ENCODE data around the gene CDC14A. TPM values are rescaled to one million over a fixed set of nuclear protein-coding genes. Genes with fewer than 3 reads are reported as not detected.
"Not testable (repeated sequence)": the region's sequence is repeated elsewhere in the genome, so short reads cannot be mapped to it uniquely, and the experiment has no call there.

CDC14A gene
- total RNA-seq, 1 experiment from 2014 or later = 11.1 TPM

- H3K4me1 Mint-ChIP-seq = peaks cover 37% of the 10 kb centered on the region
- CTCF ChIA-PET = interaction anchor here (1.2 to 1.7 kb wide), 2 partner anchors 12 to 95 kb away, joined by 4 read pairs; partner anchors contain the start of gene CDC14A
- no peak for DNase-seq (ENCODE audit: low spot score)
- POLR2A ChIA-PET = interaction anchor here (4.1 kb wide), 1 partner anchor 12 kb away, joined by 15 read pairs; the partner anchor contains the start of gene CDC14A
- H3K27ac Mint-ChIP-seq = peak overlapping the region; percentile 66
- TF ChIP-seq ZNF512 (CRISPR knock-in tag; IDR thresholded peaks at IDR 0.05; ENCODE audit: borderline replicate concordance) = no peak
- no peak for TF ChIP-seq PRRX2 (CRISPR knock-in tag; IDR thresholded peaks at IDR 0.05)
- TF ChIP-seq TCF7 (CRISPR knock-in tag; IDR thresholded peaks at IDR 0.05; ENCODE audit: low read depth) = no peak
- no peak for TF ChIP-seq ZNF263 (CRISPR knock-in tag; IDR thresholded peaks at IDR 0.05; ENCODE audit: low read depth)
- TF ChIP-seq TP53 (CRISPR knock-in tag; IDR thresholded peaks at IDR 0.05) = no peak
- TF ChIP-seq ATF1 (CRISPR knock-in tag; IDR thresholded peaks at IDR 0.05) = no peak
- TF ChIP-seq ELF4 (CRISPR knock-in tag; IDR thresholded peaks at IDR 0.05; ENCODE audit: low read depth) = no peak
- TF ChIP-seq RELA (CRISPR knock-in tag; IDR thresholded peaks at IDR 0.05; ENCODE audit: borderline replicate concordance) = no peak
- TF ChIP-seq ZNF138 (CRISPR knock-in tag; conservative IDR thresholded peaks at IDR 0.05) = no peak
- no peak for TF ChIP-seq MXD4 (CRISPR knock-in tag; IDR thresholded peaks at IDR 0.05; ENCODE audit: borderline replicate concordance)
- TF ChIP-seq USF2 (CRISPR knock-in tag; IDR thresholded peaks at IDR 0.05) = no peak
- TF ChIP-seq HMGA2 (CRISPR knock-in tag; IDR thresholded peaks at IDR 0.05) = no peak
- TF ChIP-seq ATF3 (CRISPR knock-in tag; conservative IDR thresholded peaks at IDR 0.05) = no peak
- TF ChIP-seq E2F4 (CRISPR knock-in tag; IDR thresholded peaks at IDR 0.05; ENCODE audit: borderline replicate concordance, low read depth) = no peak
- no peak for TF ChIP-seq EMX1 (CRISPR knock-in tag; IDR thresholded peaks at IDR 0.05)
- no peak for TF ChIP-seq ATF6 (CRISPR knock-in tag; IDR thresholded peaks at IDR 0.05)
- no peaks in the 10 kb centered on the region for H3K27me3 Mint-ChIP-seq (ENCODE audit: low read depth)
- no peak for ATAC-seq
- H3K36me3 Mint-ChIP-seq = peaks cover 9% of the 10 kb centered on the region; the same call in 1 of the 2 replicates
- H3K4me3 Mint-ChIP-seq = no peak overlapping the region
- peaks cover 4% of the 10 kb centered on the region for H3K9me3 Mint-ChIP-seq
Observed at GRCh38 chr1:100364697-100365096, 12.4 kb downstream of the CDC14A start.

GRCh38 chr1:100366209-100366525 is 13.9 kb downstream of the CDC14A start:
- POLR2A ChIA-PET = interaction anchor here (4.1 kb wide), 1 partner anchor 13 kb away, joined by 15 read pairs; the partner anchor contains the start of gene CDC14A
- peaks cover 4% of the 10 kb centered on the region for H3K9me3 Mint-ChIP-seq
- ATAC-seq (no peak), DNase-seq (ENCODE audit: low spot score) (no peak)
- no peak overlapping the region for H3K27ac Mint-ChIP-seq
- peaks cover 9% of the 10 kb centered on the region; the same call in 1 of the 2 replicates for H3K36me3 Mint-ChIP-seq
- TF ChIP-seq ZNF263 (CRISPR knock-in tag; IDR thresholded peaks at IDR 0.05; ENCODE audit: low read depth) = no peak
- no peak for TF ChIP-seq NR2C2 (CRISPR knock-in tag; IDR thresholded peaks at IDR 0.05)
- TF ChIP-seq HMGA2 (CRISPR knock-in tag; IDR thresholded peaks at IDR 0.05) = no peak
- no peak for TF ChIP-seq E2F1 (CRISPR knock-in tag; IDR thresholded peaks at IDR 0.05)
- TF ChIP-seq SMAD3 (CRISPR knock-in tag; IDR thresholded peaks at IDR 0.05; ENCODE audit: borderline replicate concordance) = no peak
- TF ChIP-seq ELF4 (CRISPR knock-in tag; IDR thresholded peaks at IDR 0.05; ENCODE audit: low read depth) = no peak
- TF ChIP-seq GTF2I (CRISPR knock-in tag; conservative IDR thresholded peaks at IDR 0.05) = no peak
- CTCF ChIA-PET = interaction anchor here (0.6 to 1.7 kb wide), 3 partner anchors 8 to 1779 kb away, joined by 4 read pairs; no protein-coding TSS in a partner anchor
- H3K4me3 Mint-ChIP-seq = no peak overlapping the region
- H3K4me1 Mint-ChIP-seq = peaks cover 30% of the 10 kb centered on the region
- no peaks in the 10 kb centered on the region for H3K27me3 Mint-ChIP-seq (ENCODE audit: low read depth)

- DNase-seq (ENCODE audit: low spot score); ATAC-seq; CTCF ChIA-PET; H3K4me1 Mint-ChIP-seq; H3K27me3 Mint-ChIP-seq (ENCODE audit: low read depth); H3K27ac Mint-ChIP-seq; H3K4me3 Mint-ChIP-seq; POLR2A ChIA-PET; H3K9me3 Mint-ChIP-seq: not testable (repeated sequence)
- peaks cover 13% of the 10 kb centered on the region; the same call in 1 of the 2 replicates for H3K36me3 Mint-ChIP-seq
Observed at GRCh38 chr1:100369339-100369738, 17.0 kb downstream of the CDC14A start.

GRCh38 chr1:100373953-100374352 is 21.6 kb downstream of the CDC14A start:
- CTCF ChIA-PET; H3K4me1 Mint-ChIP-seq; H3K4me3 Mint-ChIP-seq; DNase-seq (ENCODE audit: low spot score); POLR2A ChIA-PET; H3K27ac Mint-ChIP-seq; H3K27me3 Mint-ChIP-seq (ENCODE audit: low read depth); ATAC-seq: not testable (repeated sequence)
- peaks cover 14% of the 10 kb centered on the region for H3K36me3 Mint-ChIP-seq
- peaks cover 14% of the 10 kb centered on the region for H3K9me3 Mint-ChIP-seq

- H3K27ac Mint-ChIP-seq; H3K27me3 Mint-ChIP-seq (ENCODE audit: low read depth); H3K4me1 Mint-ChIP-seq; CTCF ChIA-PET; ATAC-seq; DNase-seq (ENCODE audit: low spot score); H3K4me3 Mint-ChIP-seq; POLR2A ChIA-PET: not testable (repeated sequence)
- peaks cover 14% of the 10 kb centered on the region for H3K36me3 Mint-ChIP-seq
- H3K9me3 Mint-ChIP-seq = peaks cover 11% of the 10 kb centered on the region
Observed at GRCh38 chr1:100376890-100377289, 24.6 kb downstream of the CDC14A start.
